Peyer's patch (tissue), 4 donors: Measurements from ENCODE around the gene DEFB132.

Source experiments
- POLR2A ChIP-seq, 2 donors: fragments of 450-650 bp; IDR thresholded peaks; one replicate each; pipeline ENCODE4 v1.5.1; 2017; ENCODE audit warnings: antibody characterized with exemption in 2 of 2, mild to moderate bottlenecking in 2 of 2, moderate library complexity in 2 of 2
- TF ChIP-seq, protein P1 (sequence below), 6 experiments: fragments of 450-650 bp in 4 of 6; fragments of 200-600 bp in 2 of 6; sonication (generic) in 1 of 6; IDR thresholded peaks; one replicate each; pipeline ENCODE4 v1.5.1; 2017 to 2019; ENCODE audit warnings: antibody characterized with exemption in 6 of 6, mild to moderate bottlenecking in 3 of 6, moderate library complexity in 1 of 6

DNA sequence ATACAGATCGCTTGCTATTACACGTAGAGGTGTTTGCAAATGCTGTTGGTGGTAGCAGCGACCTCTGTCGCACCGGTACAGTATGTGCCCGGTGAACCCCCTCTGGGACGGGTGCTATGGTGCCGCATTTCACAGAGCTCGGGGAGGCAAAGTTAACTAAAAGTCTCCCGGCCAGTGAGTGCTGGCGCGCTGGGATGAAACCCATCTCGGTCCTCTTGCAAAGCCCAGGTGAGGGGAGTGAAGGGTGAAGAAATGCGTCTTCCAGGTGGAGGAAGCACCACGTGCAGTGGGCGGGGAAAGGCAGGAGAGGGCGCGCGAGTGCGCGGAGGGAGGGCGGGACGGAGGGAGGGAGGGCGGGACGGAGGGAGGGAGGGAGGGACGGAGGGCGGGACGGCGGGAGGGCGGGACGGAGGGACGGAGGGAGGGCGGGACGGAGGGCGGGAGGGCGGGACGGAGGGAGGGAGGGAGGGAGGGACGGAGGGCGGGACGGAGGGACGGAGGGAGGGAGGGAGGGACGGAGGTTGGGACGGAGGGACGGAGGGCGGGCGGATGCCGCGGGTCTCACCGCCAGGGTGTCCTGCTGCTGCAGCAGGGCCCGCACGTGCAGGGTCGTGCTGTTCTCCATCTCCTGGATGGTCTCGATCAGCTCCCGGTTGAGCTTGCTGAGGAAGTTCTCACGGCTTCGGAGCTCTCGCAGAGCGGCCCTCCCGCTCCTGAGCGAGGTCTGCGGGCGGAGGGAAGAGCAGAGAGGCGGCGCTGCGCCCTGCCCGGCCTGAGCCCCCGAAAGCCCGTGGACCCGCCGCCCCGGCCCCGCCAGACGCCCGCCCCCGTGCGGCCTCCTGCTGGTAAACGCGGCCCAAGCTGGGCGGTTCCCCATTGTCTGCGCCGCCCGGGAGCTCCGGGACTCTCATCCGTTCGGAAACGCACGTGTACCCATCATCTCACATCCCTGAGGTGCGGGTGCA is 21.4 kb downstream of the DEFB132 start:
- TF ChIP-seq, protein P1, sequence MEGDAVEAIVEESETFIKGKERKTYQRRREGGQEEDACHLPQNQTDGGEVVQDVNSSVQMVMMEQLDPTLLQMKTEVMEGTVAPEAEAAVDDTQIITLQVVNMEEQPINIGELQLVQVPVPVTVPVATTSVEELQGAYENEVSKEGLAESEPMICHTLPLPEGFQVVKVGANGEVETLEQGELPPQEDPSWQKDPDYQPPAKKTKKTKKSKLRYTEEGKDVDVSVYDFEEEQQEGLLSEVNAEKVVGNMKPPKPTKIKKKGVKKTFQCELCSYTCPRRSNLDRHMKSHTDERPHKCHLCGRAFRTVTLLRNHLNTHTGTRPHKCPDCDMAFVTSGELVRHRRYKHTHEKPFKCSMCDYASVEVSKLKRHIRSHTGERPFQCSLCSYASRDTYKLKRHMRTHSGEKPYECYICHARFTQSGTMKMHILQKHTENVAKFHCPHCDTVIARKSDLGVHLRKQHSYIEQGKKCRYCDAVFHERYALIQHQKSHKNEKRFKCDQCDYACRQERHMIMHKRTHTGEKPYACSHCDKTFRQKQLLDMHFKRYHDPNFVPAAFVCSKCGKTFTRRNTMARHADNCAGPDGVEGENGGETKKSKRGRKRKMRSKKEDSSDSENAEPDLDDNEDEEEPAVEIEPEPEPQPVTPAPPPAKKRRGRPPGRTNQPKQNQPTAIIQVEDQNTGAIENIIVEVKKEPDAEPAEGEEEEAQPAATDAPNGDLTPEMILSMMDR (IDR thresholded peaks at IDR 0.05): no peak
- TF ChIP-seq POLR2A (IDR thresholded peaks at IDR 0.05): no peak
